ENCODE results near the gene DCAF12L1.

DNA sequence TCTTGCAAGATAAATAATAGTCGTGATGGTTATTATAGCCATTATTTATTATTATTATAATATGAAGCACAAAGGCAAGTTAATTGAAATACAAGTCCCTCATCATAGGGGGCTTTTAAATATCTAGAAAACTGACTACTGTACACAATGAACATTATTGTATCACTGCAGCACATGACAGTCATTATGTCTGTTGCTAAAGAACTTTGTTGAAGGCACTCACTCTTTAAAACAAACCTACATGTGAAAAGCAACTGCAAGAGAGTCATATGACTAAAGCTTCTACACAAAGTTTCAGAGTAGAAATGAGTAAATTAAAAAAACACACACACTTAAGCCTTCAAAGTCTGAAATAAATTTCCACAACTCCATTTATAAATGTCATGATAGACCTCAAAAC lies 23.3 kb upstream of the DCAF12L1 start:
- TF ChIP-seq, protein P1, sequence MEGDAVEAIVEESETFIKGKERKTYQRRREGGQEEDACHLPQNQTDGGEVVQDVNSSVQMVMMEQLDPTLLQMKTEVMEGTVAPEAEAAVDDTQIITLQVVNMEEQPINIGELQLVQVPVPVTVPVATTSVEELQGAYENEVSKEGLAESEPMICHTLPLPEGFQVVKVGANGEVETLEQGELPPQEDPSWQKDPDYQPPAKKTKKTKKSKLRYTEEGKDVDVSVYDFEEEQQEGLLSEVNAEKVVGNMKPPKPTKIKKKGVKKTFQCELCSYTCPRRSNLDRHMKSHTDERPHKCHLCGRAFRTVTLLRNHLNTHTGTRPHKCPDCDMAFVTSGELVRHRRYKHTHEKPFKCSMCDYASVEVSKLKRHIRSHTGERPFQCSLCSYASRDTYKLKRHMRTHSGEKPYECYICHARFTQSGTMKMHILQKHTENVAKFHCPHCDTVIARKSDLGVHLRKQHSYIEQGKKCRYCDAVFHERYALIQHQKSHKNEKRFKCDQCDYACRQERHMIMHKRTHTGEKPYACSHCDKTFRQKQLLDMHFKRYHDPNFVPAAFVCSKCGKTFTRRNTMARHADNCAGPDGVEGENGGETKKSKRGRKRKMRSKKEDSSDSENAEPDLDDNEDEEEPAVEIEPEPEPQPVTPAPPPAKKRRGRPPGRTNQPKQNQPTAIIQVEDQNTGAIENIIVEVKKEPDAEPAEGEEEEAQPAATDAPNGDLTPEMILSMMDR (IDR thresholded peaks at IDR 0.05): no peak
- no peak for TF ChIP-seq POLR2A (IDR thresholded peaks at IDR 0.05)
